HG02623 (cell line): Measurements from ENCODE around the gene FMN1.
"Not testable (repeated sequence)": the region's sequence is repeated elsewhere in the genome, so short reads cannot be mapped to it uniquely, and the experiment has no call there.

Source experiments
- ATAC-seq: cut with Tn5 transposase; IDR thresholded peaks from one replicate; pipeline ENCODE4 v1.9.1; 2021; ENCODE audit warnings: moderate library complexity; ENCODE audit not compliant: unreplicated experiment

FMN1 gene

GRCh38 chr15:32871883-32872282 lies 322.6 kb downstream of the FMN1 start:
- ATAC-seq = no peak

GRCh38 chr15:32870240-32871033 lies 324.1 kb downstream of the FMN1 start:
- no peak for ATAC-seq

DNA sequence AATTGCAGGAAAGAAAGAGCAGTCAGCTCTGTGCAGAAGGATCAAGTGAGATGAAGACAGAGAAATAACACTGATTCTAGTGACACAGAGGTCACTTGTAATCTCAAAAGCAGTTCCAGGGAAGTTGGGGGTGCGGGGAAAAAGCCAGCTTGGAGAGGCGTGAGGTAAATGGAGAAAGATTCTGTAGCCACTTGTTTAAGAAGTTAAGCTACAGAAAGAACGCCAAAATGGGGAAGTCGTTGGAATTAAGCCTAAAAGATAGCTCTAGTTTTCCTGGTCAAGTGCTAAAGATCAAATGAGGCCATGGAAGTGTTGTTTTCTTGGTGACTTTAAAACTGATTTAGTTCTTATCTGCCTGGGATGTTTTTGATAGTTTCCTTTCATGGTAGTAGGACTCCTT lies 324.7 kb downstream of the FMN1 start:
- ATAC-seq = no peak

DNA sequence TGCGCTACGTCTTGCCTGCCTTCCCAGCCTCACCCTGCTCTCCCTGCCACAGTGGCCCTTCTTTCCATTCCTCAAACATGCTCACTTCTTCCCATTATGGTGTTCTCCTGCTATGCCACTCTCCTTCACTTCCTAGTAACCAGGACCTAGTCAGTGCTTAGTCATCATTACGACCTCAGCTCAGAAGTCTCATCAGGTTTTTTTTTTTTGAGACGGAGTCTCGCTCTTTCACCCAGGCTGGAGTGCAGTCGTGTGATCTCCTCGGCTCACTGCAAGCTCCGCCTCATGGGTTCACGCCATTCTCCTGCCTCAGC lies 327.2 kb downstream of the FMN1 start:
- no peak for ATAC-seq

- no peak for ATAC-seq
Measured at GRCh38 chr15:32866454-32867312, 327.8 kb downstream of the FMN1 start.

- ATAC-seq = no peak
Measured at GRCh38 chr15:32864841-32865240, 329.7 kb downstream of the FMN1 start.

- no peak for ATAC-seq
Measured at GRCh38 chr15:32864051-32864450, 330.5 kb downstream of the FMN1 start.

GRCh38 chr15:32861761-32862160 lies 332.8 kb downstream of the FMN1 start:
- ATAC-seq = no peak

- ATAC-seq = no peak
Measured at GRCh38 chr15:32861174-32861573, 333.3 kb downstream of the FMN1 start.

- ATAC-seq = no peak
Measured at GRCh38 chr15:32859996-32860395, 334.5 kb downstream of the FMN1 start.

DNA sequence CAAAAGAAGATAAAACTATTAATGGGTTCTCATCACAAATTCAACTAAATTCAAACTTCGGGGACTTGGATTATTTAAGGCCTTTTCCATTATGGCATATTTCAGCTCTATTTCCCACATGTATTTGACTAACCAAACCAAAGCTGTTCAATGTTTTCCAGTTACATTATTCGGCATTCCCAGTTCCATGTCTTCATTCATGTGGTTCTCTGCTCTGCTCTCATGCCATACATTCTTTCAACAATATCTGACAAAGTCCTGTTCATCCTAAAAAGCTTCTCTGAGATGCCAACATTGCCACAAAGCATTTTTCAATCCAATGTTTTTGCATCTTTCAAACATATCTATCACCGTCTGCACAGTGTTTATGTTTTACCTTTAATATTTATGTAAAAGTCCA lies 335.3 kb downstream of the FMN1 start:
- no peak for ATAC-seq

DNA sequence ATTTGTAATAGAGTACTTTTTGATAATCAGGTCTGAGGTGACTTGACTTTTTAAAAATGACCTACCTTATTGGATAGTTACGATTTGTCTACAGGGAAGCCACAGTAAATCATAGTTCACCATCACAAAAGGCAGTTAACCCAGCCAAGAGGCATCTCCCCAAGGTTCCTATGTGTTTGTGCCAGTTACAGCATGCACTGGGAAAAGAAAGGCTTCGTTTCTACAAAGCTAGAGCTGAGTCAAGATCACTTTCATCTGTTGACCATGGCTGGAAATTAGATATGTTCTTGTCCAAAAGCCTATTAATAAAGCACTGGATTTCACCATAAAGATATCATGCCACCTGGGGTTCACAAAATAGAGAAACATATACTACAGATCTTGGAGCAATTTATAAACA lies 336.8 kb downstream of the FMN1 start:
- no peak for ATAC-seq

DNA sequence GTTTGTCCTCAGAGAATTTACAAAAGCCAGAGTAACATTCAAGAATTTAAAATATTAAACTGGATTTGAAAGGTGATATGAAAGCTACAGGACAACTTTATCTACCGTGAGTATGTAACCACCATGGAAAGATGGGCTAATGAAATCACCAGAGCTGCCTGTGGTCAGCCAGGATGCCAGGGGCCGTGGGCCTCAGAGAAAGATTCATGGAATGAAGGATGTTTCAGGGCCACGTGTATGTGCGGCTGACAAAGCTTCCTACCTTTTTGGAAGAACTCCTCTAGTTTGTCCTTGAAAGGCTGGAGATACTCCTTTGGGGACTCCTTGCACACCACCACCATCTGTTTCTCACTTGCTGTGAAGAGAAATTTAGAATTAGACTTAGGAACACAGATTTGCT lies 337.8 kb downstream of the FMN1 start:
- ATAC-seq = no peak

DNA sequence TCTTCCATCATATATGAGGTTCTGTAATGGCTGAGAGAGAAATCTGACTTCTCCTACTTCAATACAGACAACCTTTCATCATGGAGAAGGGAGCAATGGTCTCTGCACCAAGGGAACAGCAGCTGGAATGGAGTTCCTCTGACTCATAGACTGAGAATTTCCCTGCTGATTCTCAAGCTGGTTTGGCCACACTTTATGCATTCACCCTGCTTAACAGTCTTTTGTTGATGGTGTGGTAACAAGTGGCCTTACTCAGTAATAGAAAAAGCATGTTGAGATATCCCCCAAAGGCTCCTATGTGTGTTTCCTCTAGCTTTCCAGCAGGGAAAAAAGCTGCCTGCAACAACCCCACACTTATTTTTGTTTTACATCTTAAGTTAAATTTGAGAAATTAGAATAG lies 338.6 kb downstream of the FMN1 start:
- no peak for ATAC-seq

- no peak for ATAC-seq
Measured at GRCh38 chr15:32853592-32853991, 340.9 kb downstream of the FMN1 start.

DNA sequence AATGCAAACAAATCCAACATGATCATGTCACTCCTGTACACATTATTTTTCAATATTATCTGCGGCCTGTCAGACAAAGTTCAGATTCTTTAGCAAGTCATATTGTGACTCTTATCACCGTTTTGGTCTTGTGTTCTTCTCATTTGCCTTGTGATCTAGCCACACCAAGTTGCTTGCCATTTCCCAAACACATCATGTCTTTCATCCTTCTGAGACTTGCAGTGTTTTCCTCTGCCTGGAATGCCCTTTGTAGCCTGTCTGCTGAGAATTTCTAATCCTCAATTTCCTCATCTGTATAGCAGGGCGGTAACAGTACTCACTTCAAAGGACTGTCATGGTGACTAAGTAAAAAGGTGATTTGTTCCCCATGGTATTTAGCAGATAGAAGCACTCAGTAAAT lies 341.7 kb downstream of the FMN1 start:
- ATAC-seq = no peak

GRCh38 chr15:32852017-32852416 lies 342.5 kb downstream of the FMN1 start:
- no peak for ATAC-seq

DNA sequence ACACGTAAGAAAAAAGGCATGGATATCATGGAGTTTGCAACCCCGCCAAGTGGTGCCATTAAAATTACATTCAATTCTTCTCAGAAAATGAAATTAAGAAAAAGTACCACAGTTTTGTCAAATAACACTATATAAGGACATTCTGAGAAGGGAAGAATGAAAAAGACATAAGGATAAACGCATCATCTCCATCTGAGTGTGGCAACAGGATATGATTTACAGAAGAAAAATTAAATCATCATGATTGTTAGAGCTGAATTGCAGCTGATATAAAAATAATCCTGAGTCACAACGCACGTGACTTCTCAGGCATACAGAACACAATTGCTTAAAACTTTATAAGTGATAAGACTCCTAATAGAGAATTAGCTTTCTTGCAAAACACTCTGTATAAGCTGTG lies 342.9 kb downstream of the FMN1 start:
- no peak for ATAC-seq

DNA sequence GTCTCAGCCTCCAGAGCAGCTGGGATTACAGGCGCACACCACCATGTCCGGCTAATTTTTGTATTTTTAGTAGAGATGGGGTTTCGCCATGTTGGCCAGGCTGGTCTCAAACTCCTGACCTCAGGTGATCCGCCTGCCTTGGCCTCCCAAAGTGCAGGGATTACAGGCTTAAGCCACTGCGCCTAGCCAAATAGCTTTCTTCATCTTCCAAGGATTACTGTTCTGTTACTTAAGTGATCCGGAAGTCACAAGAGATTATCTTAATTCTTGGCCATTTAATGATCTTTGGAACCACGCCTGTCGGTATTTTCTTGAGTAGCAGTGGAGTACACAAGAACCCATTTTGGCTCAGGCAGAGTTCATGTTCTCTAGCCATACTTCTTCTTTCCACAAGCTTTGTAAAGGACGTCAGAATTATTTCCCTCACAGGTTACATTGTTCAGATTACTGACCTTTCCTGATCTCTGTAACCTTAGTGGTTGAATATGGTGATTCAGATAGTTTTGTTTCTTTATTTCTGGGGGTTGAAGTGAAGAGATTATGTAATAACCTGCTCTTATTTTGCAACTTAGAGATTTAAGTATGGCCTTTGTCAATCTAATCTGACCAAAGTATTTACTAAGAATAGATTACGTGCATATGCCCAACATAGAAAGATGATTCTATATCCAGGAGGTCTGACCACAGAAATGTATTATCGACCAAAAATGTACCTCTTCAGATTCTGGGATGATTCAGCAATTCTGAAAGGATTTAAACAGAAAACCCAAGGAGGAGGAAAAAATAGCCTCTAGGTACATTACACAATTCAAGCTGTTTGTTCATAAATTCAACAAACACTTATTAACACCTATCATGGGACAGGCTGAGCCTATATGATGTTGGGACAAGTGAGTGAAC lies 344.5 kb downstream of the FMN1 start:
- no peak for ATAC-seq

- ATAC-seq = not testable (repeated sequence)
Measured at GRCh38 chr15:32846671-32847070, 347.8 kb downstream of the FMN1 start.

DNA sequence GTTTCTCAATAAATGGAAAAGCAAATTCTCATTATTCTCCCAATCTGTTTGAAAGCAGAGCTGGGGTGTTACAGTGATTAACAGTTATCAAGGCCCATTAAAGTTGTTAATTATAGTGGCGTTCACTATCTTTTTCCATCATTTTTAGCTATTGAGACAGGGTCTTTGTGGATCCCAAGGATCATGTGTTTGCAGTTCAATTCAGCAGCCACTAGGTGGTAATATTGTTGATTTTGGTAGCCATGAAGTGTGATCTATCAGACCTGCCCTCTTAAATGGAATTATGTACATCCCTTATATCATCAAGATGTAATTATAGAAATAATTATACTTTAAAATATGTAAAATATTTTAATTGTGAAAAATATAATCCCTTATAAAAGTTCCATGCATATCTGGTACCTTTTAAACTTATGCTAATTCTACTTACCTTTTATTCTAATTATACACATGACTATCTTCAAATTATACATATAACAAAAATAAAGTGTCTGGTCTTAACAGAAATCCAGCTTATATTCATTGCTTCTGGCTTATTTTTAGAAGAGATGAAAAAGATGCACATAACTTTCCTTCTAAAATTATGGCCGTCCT lies 350.3 kb downstream of the FMN1 start:
- ATAC-seq = no peak
